Amniotic stem cell (primary cell): ENCODE measurements around the gene HBQ1.
"Not testable (repeated sequence)": the region's sequence is repeated elsewhere in the genome, so short reads cannot be mapped to it uniquely, and the experiment has no call there.

Experiments
- DNase-seq: peaks from one replicate; lab custom pipeline; 2025; lab: John Stamatoyannopoulos, UW

Gene HBQ1

GRCh38 chr16:180101-180675 is at the start of gene HBQ1:
TSS of gene HBQ1 (plus strand) at chr16:180459. CDS start at chr16:180487, 28 bp downstream.
- DNase-seq: no peak

- DNase-seq: no peak
These were observed 49.6 kb upstream of the HBQ1 start for GRCh38 chr16:130533-131173.

GRCh38 chr16:132120-132519 is 48.1 kb upstream of the HBQ1 start:
- DNase-seq: no peak

DNA sequence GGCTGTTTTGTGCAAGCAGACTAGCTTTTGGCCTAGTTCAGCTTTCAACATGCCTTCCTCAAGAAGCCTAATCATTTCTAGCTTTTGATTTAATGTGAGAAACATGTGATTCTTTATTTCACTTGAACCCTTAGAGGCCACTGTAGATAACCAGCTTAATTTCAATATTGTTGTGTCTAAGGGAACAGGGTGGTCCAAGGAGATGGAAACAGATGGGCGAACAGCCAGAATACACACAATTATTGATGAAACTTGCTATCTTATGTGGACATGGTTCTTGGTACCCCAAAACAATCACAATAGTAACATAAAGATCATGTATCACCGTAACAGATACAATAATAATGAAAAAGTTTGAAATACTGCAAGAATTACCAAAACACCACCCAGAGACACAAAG is 46.5 kb upstream of the HBQ1 start:
- DNase-seq: no peak

DNA sequence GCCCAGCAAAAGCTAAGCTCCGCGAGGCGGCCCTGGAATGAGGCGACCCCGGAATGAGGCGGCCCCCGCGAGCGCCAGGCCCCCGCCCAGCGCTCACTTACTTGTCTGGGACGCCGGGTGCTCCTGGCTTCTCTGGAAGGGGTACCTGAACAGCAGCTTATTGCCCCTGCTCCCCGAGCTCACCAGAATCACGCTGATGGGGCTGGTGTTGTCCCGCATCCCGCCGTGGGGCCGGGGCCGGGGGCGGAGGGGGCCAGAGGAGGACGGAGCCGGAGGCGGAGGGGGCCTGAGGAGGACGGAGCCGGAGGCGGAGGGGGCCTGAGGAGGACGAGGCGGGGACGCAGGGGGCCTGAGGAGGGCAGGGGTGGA is 42.2 kb upstream of the HBQ1 start:
- no peak for DNase-seq

- no peak for DNase-seq
These were observed 39.9 kb upstream of the HBQ1 start for GRCh38 chr16:140175-140857.

GRCh38 chr16:142405-142967 is 37.8 kb upstream of the HBQ1 start:
- DNase-seq: no peak

- no peak for DNase-seq
These were observed 37.2 kb upstream of the HBQ1 start for GRCh38 chr16:143047-143446.

DNA sequence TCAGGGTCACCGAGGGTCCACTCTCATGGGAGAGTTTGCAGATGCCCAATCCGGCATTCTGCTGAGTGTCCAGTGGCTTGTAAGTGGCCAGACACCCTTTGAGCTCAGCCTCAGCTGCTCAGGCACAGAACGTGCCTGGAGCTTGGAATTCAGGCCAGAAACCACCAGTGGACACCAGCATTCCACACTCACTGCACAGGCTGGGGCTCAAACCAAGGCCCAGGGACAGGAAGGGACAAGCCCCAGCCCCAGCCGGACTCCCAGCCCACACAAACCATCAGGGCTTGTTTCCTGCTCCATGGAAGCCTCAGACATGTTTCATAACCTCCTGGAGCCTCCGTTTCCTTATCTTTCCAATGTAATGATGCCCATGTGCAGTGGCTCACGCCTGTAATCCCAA is 36.8 kb upstream of the HBQ1 start:
- no peak for DNase-seq

GRCh38 chr16:144797-145252 is 35.4 kb upstream of the HBQ1 start:
- DNase-seq: no peak

- DNase-seq: no peak
These were observed 33.6 kb upstream of the HBQ1 start for GRCh38 chr16:146646-147045.

DNA sequence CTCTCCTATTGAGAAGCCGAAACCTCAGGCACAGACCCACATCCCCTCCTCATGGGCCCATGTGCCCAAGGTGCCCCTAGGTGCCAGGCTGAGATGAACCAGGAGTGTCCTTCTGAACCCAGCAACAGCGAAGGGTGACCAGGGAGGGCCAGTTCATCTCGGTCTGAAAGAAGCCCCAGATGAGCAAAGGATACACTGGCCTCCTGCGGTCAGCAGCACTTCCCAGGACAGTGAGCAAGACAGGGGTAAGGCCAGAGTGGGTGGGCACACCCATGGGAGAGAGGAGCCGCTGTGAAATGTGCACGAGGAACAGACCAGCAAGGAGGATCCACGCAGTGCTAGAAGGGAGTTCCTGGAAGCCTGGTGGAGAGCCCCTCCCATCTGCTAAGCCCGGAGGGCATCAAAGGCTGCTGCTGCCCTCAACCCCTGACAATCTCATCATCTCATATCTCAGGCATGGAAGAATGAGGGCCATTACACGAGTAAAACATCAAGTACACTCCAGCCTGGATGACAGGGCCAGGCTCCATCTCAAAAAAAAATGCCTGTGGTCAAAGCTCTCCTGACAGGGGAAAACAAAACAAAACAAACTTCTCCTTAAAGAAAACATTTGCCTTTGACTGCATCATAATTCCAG is 31.1 kb upstream of the HBQ1 start:
- peak; percentile 43 for DNase-seq

- DNase-seq: no peak
These were observed 27.8 kb upstream of the HBQ1 start, which contains the start of gene HBZ for GRCh38 chr16:152141-153128. TSS of gene HBZ (plus strand) at chr16:152644. CDS start at chr16:152910, 266 bp downstream.

DNA sequence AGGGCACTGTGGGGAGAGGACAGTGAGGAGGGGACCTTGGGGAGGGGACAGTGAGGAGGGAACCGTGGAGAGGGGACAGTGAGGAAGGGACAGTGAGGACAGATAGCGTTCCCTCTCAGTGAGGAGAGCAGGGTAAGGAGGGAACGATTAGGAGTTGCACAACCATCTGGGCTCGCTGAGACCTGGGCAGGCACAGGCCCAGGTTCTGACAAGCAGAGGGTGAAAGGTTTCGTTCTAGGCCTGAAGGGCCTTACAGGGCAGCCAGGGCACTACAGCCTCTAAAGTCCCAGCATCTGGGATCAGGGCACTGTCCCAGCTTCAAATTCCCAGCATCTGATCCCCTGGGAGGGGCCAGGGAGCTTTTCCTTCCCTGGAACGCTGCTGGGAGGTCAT is 27.1 kb upstream of the HBQ1 start:
- DNase-seq: not testable (repeated sequence)

DNA sequence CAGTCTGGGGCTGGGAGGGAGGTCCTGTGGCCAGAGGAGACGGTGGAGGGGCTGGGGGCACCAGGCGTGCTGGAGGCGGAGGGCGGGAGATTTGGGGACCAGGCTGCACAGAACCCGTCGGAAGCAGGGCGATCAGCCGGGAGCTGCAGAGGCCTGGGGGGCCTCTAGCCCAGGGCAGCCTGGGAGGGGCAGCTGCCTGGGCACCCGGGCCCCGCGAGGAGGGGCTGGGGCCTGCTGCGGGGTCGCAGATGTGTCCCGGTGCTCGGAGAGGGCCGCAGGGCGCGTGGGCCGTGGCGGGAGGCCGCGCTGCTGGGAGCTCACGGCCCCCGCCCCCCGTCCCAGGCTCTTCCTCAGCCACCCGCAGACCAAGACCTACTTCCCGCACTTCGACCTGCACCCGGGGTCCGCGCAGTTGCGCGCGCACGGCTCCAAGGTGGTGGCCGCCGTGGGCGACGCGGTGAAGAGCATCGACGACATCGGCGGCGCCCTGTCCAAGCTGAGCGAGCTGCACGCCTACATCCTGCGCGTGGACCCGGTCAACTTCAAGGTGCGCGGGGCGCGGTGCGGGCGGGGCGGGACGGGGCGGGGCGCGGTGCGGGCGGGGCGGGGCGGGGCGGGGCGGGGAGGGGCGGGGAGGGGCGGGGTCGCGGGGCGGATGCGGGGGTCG is 26.6 kb upstream of the HBQ1 start:
- DNase-seq: not testable (repeated sequence)

GRCh38 chr16:154217-155030 is 25.8 kb upstream of the HBQ1 start:
- DNase-seq: no peak

DNA sequence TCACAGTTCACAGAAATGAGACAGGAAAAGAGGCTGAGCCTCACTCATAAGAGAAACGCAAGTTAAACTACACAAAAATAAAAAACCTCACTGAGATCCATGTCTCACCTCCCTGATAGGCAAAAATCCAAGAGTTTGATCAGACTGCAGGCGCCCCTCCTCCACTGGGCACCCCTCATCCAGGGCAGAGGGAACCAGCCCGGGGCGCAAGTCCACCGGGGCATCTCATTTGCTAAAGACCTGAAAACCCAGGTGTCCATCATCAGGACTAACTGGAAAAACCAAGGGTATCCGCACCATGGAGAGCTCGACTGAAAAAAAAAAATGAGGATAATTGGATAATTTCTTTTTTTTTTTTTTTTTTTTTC is 25.2 kb upstream of the HBQ1 start:
- no peak for DNase-seq

DNA sequence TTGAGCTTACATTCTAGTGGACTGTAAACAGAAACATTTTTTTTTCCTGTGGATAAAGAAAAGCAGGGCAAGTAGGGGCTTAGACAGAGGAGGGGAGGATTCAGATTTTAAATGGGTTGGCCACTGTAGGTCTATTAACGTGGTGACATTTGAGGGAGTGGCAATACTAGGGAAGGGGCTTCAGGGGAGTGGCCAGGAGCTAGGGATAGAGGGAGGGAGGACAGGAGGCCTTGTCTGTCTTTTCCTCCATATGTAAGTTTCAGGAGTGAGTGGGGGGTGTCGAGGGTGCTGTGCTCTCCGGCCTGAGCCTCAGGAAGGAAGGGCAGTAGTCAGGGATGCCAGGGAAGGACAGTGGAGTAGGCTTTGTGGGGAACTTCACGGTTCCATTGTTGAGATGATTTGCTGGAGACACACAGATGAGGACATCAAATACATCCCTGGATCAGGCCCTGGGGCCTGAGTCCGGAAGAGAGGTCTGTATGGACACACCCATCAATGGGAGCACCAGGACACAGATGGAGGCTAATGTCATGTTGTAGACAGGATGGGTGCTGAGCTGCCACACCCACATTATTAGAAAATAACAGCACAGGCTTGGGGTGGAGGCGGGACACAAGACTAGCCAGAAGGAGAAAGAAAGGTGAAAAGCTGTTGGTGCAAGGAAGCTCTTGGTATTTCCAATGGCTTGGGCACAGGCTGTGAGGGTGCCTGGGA is 21.0 kb upstream of the HBQ1 start:
- DNase-seq: no peak

- not testable (repeated sequence) for DNase-seq
These were observed 20.0 kb upstream of the HBQ1 start for GRCh38 chr16:160242-160641.
